Measurements from ENCODE around the gene OR52A5.

GRCh38 chr11:5124891-5125620 lies 13.1 kb downstream of the OR52A5 start:
- TF ChIP-seq CTCF (IDR thresholded peaks at IDR 0.05) (no peak), POLR2A (IDR thresholded peaks at IDR 0.05) (no peak)
